ENCODE data around the gene MMP14. TPM values are rescaled to one million over a fixed set of nuclear protein-coding genes. Genes with fewer than 3 reads are reported as not detected.

MMP14 gene
- total and polyA plus RNA-seq, 2 of the 13 experiments (the other 11 are each of a cell fraction or from before 2014, with no cell fraction given) = 5.2 to 9.8 TPM

DNA sequence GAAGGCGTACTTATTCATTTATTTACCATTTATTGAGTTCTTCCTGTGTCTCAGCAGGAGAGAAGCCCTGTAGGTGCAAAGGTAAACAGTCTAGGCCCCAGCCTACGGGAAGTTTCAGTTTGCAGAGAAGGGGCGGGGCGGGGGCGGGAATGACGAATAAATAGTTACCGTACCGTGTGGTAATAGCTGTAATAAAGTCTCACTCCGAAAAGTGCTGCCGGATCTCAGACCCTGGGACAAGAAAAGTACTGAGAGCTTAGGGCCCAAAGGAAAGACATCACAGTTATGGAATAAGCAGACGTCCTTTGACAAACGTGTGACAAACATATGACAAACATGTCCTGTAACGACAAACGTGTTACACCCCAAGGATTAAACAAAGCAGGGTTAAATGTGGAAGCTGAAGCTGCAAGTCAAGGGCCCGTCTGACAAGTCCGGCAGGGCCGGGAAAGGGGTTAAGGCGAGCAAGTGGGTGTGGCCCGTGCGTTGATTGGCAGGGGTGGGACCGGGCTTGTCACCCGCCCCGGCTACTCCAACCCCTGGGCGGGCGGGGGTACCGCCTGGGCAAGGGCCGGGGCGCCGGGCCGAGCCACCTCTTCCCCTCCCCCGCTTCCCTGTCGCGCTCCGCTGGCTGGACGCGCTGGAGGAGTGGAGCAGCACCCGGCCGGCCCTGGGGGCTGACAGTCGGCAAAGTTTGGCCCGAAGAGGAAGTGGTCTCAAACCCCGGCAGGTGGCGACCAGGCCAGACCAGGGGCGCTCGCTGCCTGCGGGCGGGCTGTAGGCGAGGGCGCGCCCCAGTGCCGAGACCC, 35.0 kb downstream of the MMP14 start, which contains the start of gene LRP10 (continued):
- peak; percentile 97 for TF ChIP-seq ZNF556 (CRISPR knock-in tag; IDR thresholded peaks at IDR 0.05; ENCODE audit: borderline replicate concordance)
- TF ChIP-seq ZNF17 (CRISPR knock-in tag; IDR thresholded peaks at IDR 0.05) = no peak
- peak; percentile 88 for TF ChIP-seq TARDBP (CRISPR knock-in tag; IDR thresholded peaks at IDR 0.05)
- TF ChIP-seq RFXAP (CRISPR knock-in tag; IDR thresholded peaks at IDR 0.05; ENCODE audit: borderline replicate concordance) = peak; percentile 88
- TF ChIP-seq ZNF567 (CRISPR knock-in tag; IDR thresholded peaks at IDR 0.05; ENCODE audit: borderline replicate concordance) = no peak; the same call in 1 of the 2 replicates
- no peak for TF ChIP-seq PRMT3 (CRISPR knock-in tag; IDR thresholded peaks at IDR 0.05; ENCODE audit: borderline replicate concordance, low read depth)
- TF ChIP-seq, protein P1, sequence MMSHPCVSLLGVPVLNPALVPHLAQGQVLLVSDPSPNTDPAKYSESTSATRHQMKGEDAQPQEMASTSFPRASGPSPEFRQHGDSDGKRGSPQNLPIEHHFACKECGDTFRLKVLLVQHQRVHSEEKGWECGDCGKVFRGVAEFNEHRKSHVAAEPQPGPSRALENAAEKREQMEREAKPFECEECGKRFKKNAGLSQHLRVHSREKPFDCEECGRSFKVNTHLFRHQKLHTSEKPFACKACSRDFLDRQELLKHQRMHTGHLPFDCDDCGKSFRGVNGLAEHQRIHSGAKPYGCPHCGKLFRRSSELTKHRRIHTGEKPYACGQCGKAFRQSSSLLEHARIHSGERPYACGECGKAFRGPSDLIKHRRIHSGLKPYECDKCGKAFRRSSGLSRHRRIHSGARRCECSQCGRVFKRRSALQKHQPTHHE (CRISPR knock-in tag; IDR thresholded peaks at IDR 0.05; ENCODE audit: borderline replicate concordance) = peak; percentile 99
- TF ChIP-seq ZC3H13 (CRISPR knock-in tag; IDR thresholded peaks at IDR 0.05) = peak; percentile 91; the same call in 1 of the 2 replicates
- TF ChIP-seq, protein P2, sequence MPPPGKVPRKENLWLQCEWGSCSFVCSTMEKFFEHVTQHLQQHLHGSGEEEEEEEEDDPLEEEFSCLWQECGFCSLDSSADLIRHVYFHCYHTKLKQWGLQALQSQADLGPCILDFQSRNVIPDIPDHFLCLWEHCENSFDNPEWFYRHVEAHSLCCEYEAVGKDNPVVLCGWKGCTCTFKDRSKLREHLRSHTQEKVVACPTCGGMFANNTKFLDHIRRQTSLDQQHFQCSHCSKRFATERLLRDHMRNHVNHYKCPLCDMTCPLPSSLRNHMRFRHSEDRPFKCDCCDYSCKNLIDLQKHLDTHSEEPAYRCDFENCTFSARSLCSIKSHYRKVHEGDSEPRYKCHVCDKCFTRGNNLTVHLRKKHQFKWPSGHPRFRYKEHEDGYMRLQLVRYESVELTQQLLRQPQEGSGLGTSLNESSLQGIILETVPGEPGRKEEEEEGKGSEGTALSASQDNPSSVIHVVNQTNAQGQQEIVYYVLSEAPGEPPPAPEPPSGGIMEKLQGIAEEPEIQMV (CRISPR knock-in tag; IDR thresholded peaks at IDR 0.05; ENCODE audit: low read depth) = peak; percentile 94; the same call in 1 of the 2 replicates
- TF ChIP-seq, protein P3, sequence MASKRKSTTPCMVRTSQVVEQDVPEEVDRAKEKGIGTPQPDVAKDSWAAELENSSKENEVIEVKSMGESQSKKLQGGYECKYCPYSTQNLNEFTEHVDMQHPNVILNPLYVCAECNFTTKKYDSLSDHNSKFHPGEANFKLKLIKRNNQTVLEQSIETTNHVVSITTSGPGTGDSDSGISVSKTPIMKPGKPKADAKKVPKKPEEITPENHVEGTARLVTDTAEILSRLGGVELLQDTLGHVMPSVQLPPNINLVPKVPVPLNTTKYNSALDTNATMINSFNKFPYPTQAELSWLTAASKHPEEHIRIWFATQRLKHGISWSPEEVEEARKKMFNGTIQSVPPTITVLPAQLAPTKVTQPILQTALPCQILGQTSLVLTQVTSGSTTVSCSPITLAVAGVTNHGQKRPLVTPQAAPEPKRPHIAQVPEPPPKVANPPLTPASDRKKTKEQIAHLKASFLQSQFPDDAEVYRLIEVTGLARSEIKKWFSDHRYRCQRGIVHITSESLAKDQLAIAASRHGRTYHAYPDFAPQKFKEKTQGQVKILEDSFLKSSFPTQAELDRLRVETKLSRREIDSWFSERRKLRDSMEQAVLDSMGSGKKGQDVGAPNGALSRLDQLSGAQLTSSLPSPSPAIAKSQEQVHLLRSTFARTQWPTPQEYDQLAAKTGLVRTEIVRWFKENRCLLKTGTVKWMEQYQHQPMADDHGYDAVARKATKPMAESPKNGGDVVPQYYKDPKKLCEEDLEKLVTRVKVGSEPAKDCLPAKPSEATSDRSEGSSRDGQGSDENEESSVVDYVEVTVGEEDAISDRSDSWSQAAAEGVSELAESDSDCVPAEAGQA (IDR thresholded peaks at IDR 0.05; ENCODE audit: low read depth) = peak; percentile 49; the same call in 1 of the 2 replicates
- TF ChIP-seq, protein P3 (CRISPR knock-in tag; IDR thresholded peaks at IDR 0.05; ENCODE audit: borderline replicate concordance) = 0 out of 2 replicates have a peak, but pooled peaks have one; percentile 47
- no peak for TF ChIP-seq ZNF672 (CRISPR knock-in tag; IDR thresholded peaks at IDR 0.05)
- peak; percentile 69 for TF ChIP-seq ZFP1 (CRISPR knock-in tag; IDR thresholded peaks at IDR 0.05)
- TF ChIP-seq NR1H2 (CRISPR knock-in tag; IDR thresholded peaks at IDR 0.05; ENCODE audit: borderline replicate concordance, low read depth) = peak; percentile 63; the same call in 1 of the 2 replicates
- TF ChIP-seq ZNF207 (IDR thresholded peaks at IDR 0.05; ENCODE audit: borderline replicate concordance) = no peak
- peak; percentile 99 for TF ChIP-seq ZNF350 (CRISPR knock-in tag; IDR thresholded peaks at IDR 0.05; ENCODE audit: borderline replicate concordance, low read depth)
- TF ChIP-seq CENPT (CRISPR knock-in tag; IDR thresholded peaks at IDR 0.05; ENCODE audit: low read depth) = no peak
- TF ChIP-seq SSRP1 (CRISPR knock-in tag; IDR thresholded peaks at IDR 0.05) = peak; percentile 98
- peak; percentile 85; the same call in 1 of the 2 replicates for TF ChIP-seq MXD4 (CRISPR knock-in tag; IDR thresholded peaks at IDR 0.05)
- TF ChIP-seq, protein P4, sequence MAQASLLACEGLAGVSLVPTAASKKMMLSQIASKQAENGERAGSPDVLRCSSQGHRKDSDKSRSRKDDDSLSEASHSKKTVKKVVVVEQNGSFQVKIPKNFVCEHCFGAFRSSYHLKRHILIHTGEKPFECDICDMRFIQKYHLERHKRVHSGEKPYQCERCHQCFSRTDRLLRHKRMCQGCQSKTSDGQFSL (CRISPR knock-in tag; IDR thresholded peaks at IDR 0.05) = peak; percentile 74
- no peak; the same call in 1 of the 2 replicates for TF ChIP-seq KAT2B (IDR thresholded peaks at IDR 0.05; ENCODE audit: borderline replicate concordance, low read depth, low read length)
